A673 (cell line): ENCODE data around the gene SLC46A1. TPM values are rescaled to one million over a fixed set of nuclear protein-coding genes. Genes with fewer than 3 reads are reported as not detected.

Experiments used
- BruUV-seq: library from RNA; stranded (reverse); fragments of 400-500 nt; replicated peaks from 2 replicates; lab custom pipeline; 2021; lab: Mats Ljungman, UMichigan
- CTCF ChIA-PET: fragments of 300-600 bp; sonication (Branson Sonifier 250); formaldehyde crosslinking; loops from one replicate; lab custom pipeline; 2022; ENCODE audit warnings: antibody characterized with exemption; lab: Charles Lee
- POLR2A ChIA-PET: fragments of 300-600 bp; sonication (Branson Sonifier 250); formaldehyde crosslinking; loops from one replicate; lab custom pipeline; 2022; ENCODE audit warnings: antibody characterized with exemption; ENCODE audit not compliant: low non-redundant PET; lab: Charles Lee
- DNase-seq: peaks from one replicate; pipeline ENCODE4 v3.0.0-alpha.2; 2015; ENCODE audit warnings: low spot score
- H3K27ac ChIP-seq: fragments of 200-600 bp; sonication (generic); 2 replicates; pipeline ENCODE4 v1.5.1; 2016; ENCODE audit warnings: mixed run types, low read depth, mild to moderate bottlenecking, mixed read lengths, antibody characterized with exemption, low read length; ENCODE audit not compliant: poor library complexity, severe bottlenecking
- H3K27me3 ChIP-seq: fragments of 200-600 bp; sonication (generic); replicated peaks from 2 replicates; pipeline ENCODE4 v1.6.1; 2017; ENCODE audit warnings: mixed run types, low read depth, mild to moderate bottlenecking, mixed read lengths, antibody characterized with exemption, low read length; ENCODE audit not compliant: insufficient read depth, poor library complexity
- H3K36me3 ChIP-seq: fragments of 200-600 bp; sonication (generic); 2 replicates; pipeline ENCODE4 v1.6.1; 2016; ENCODE audit warnings: mixed run types, mild to moderate bottlenecking, mixed read lengths, antibody characterized with exemption, low read length; ENCODE audit not compliant: insufficient read depth, poor library complexity, severe bottlenecking
- H3K4me1 ChIP-seq: fragments of 200-600 bp; sonication (generic); 2 replicates; pipeline ENCODE4 v1.6.1; 2017; ENCODE audit warnings: mixed run types, mild to moderate bottlenecking, mixed read lengths, antibody characterized with exemption, low read length; ENCODE audit not compliant: insufficient read depth, poor library complexity, severe bottlenecking
- H3K4me3 ChIP-seq: fragments of 200-600 bp; sonication (generic); 2 replicates; pipeline ENCODE4 v1.5.1; 2016; ENCODE audit warnings: low read depth, mixed run types, mild to moderate bottlenecking, mixed read lengths, low read length; ENCODE audit not compliant: poor library complexity, severe bottlenecking
- H3K9me3 ChIP-seq: fragments of 200-600 bp; sonication (generic); 2 replicates; pipeline ENCODE4 v1.6.1; 2016; ENCODE audit warnings: mixed run types, low read depth, mild to moderate bottlenecking, mixed read lengths, antibody characterized with exemption, low read length; ENCODE audit not compliant: poor library complexity, severe bottlenecking
- EZH2 ChIP-seq: fragments of 200-600 bp; sonication (generic); IDR thresholded peaks from 2 replicates; pipeline ENCODE4 v1.6.1; 2017; ENCODE audit warnings: borderline replicate concordance, low read depth, mild to moderate bottlenecking, mixed read lengths, antibody characterized with exemption, low read length; ENCODE audit not compliant: poor library complexity, severe bottlenecking
- intact Hi-C: fragments of 100-400 bp; cut with micrococcal nuclease; formaldehyde crosslinking; loops from one replicate; pipeline ENCODE4 v1.10.0; 2022; ENCODE audit not compliant: unreplicated experiment
- total RNA-seq: library from RNA; stranded (reverse); gene quantifications from 2 replicates; pipeline ENCODE4 v1.2.3, GENCODE V29; 2021
- TF ChIP-seq, protein P1 (sequence below): fragments of 300-800, 200-600 bp; sonication (generic); conservative IDR thresholded peaks from 2 replicates; pipeline ENCODE4 v1.5.1; 2017; ENCODE audit warnings: low read depth, mild to moderate bottlenecking, antibody characterized with exemption, low read length, moderate library complexity, mixed read lengths

The SLC46A1 gene
- total RNA-seq, 1 experiment from 2014 or later = 4.4 TPM

DNA sequence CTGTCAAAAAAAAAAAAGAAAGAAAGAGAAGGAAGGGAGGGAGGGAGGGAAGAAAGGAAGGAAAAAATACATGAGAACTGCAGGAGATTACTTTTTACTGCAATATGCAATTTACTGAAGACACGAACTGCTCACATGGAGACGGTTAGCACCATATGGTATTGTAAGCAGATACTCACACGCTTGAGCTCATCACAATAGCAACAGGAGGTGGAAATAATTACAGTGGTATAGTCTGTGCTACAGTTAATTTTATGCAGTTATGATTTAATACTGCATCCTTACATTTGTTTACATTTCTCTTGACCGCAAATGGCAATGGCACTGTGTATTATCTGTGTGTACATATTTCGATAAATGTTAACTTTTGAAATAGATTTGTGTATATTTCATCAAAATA lies 21.4 kb upstream of the SLC46A1 start:
- no peaks in the 10 kb centered on the region for H3K4me1 ChIP-seq
- intact Hi-C loops = no loop called here
- no peaks in the 10 kb centered on the region for H3K36me3 ChIP-seq
- no peak overlapping the region for H3K4me3 ChIP-seq
- ChIA-PET CTCF (no interaction called here), POLR2A (no interaction called here)
- H3K27ac ChIP-seq = no peak overlapping the region
- no peaks in the 10 kb centered on the region for H3K9me3 ChIP-seq
- BruUV-seq = no TSS peak
- DNase-seq = peak; percentile 32
- TF ChIP-seq EZH2 = no peak
- TF ChIP-seq, protein P1, sequence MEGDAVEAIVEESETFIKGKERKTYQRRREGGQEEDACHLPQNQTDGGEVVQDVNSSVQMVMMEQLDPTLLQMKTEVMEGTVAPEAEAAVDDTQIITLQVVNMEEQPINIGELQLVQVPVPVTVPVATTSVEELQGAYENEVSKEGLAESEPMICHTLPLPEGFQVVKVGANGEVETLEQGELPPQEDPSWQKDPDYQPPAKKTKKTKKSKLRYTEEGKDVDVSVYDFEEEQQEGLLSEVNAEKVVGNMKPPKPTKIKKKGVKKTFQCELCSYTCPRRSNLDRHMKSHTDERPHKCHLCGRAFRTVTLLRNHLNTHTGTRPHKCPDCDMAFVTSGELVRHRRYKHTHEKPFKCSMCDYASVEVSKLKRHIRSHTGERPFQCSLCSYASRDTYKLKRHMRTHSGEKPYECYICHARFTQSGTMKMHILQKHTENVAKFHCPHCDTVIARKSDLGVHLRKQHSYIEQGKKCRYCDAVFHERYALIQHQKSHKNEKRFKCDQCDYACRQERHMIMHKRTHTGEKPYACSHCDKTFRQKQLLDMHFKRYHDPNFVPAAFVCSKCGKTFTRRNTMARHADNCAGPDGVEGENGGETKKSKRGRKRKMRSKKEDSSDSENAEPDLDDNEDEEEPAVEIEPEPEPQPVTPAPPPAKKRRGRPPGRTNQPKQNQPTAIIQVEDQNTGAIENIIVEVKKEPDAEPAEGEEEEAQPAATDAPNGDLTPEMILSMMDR = no peak
- H3K27me3 ChIP-seq = peaks cover 9% of the 10 kb centered on the region

- peaks cover under 1% of the 10 kb centered on the region for H3K27me3 ChIP-seq
- intact Hi-C loops = no loop called here
- H3K27ac ChIP-seq = no peak overlapping the region
- ChIA-PET CTCF (interaction anchor here (1.1 kb wide), 1 partner anchor 9 kb away, joined by 5 read pairs; no protein-coding TSS in a partner anchor), POLR2A (no interaction called here)
- H3K36me3 ChIP-seq = no peaks in the 10 kb centered on the region
- H3K4me1 ChIP-seq = no peaks in the 10 kb centered on the region
- BruUV-seq = no TSS peak
- TF ChIP-seq, protein P1 = peak; percentile 53
- no peak for TF ChIP-seq EZH2
- DNase-seq = peak; percentile 47
- H3K4me3 ChIP-seq = no peak overlapping the region
- no peaks in the 10 kb centered on the region for H3K9me3 ChIP-seq
Measured at GRCh38 chr17:28426081-28426519, 20.1 kb upstream of the SLC46A1 start.

GRCh38 chr17:28425206-28425605 lies 19.2 kb upstream of the SLC46A1 start:
- Histone ChIP-seq H3K27me3 (no peaks in the 10 kb centered on the region), H3K9me3 (no peaks in the 10 kb centered on the region), H3K36me3 (no peaks in the 10 kb centered on the region), H3K4me3 (no peak overlapping the region), H3K4me1 (no peaks in the 10 kb centered on the region), H3K27ac (no peak overlapping the region)
- intact Hi-C loops = no loop called here
- POLR2A ChIA-PET = interaction anchor here (0.6 kb wide), 1 partner anchor 14 kb away, joined by 4 read pairs; no protein-coding TSS in a partner anchor
- CTCF ChIA-PET = interaction anchor here (0.6 kb wide), 1 partner anchor 29 kb away, joined by 4 read pairs; no protein-coding TSS in a partner anchor
- no TSS peak for BruUV-seq
- TF ChIP-seq, protein P1 = no peak
- TF ChIP-seq EZH2 = no peak
- DNase-seq = no peak
